HG03280 (cell line): ENCODE measurements around the gene HPX.

ENCODE experiments used
- ATAC-seq: cut with Tn5 transposase; IDR thresholded peaks from one replicate; pipeline ENCODE4 v1.9.1; 2021; ENCODE audit warnings: mild to moderate bottlenecking, moderate library complexity; ENCODE audit not compliant: unreplicated experiment

HPX gene

GRCh38 chr11:6418557-6419008, 22.2 kb downstream of the HPX start:
- no peak for ATAC-seq

GRCh38 chr11:6417907-6418556, 22.8 kb downstream of the HPX start:
- ATAC-seq, result no peak

GRCh38 chr11:6415797-6416196, 25.0 kb downstream of the HPX start:
- no peak for ATAC-seq

- no peak for ATAC-seq
Measured at GRCh38 chr11:6414874-6415328, 25.9 kb downstream of the HPX start.

DNA sequence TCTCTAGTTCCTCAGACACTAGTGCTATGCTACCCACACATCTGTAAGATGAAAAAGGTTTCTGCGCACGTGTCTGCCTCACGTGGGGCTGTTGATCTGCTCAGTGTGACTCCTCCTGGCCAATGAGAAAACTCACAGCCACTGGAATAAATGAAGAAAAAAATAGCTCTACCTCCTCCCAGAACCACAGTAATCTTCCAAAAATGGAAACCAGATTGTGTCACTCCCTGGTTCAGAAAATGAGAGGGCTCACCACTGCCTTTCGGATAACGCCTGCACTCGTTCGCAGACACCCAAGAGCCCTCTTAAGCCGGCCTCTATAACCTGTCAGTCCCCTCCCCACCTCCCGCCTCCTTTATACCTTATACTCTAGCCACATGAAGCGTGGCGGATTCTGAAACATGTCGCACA, 27.0 kb downstream of the HPX start:
- ATAC-seq, result no peak

DNA sequence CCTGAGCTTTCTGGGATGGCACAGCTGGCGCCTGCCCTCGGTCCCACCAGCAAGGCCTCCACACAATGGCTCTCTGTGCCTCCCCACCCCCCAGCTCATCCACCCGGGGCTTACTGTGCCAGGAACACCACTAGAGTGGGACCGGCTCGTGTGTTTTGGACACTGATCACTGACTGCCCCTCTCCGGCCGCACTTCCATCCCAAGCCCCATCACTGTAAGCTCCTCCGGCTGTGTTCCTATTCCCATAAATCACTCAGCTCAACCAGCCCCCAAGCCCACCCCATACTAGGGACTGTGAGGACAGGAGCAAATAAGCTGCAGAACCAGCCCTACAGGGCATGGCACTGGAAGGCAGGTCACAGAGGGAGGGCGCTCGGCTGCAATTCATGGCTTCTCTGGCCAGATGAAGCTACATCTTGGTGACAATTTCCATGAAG, 29.2 kb downstream of the HPX start:
- no peak for ATAC-seq

GRCh38 chr11:6410695-6411430, 29.9 kb downstream of the HPX start:
- ATAC-seq, result no peak

- ATAC-seq, result no peak
Measured at GRCh38 chr11:6406370-6406769, 34.4 kb downstream of the HPX start.

- no peak for ATAC-seq
Measured at GRCh38 chr11:6405846-6406245, 34.9 kb downstream of the HPX start.

- ATAC-seq, result no peak
Measured at GRCh38 chr11:6405052-6405667, 35.6 kb downstream of the HPX start.

GRCh38 chr11:6404342-6405051, 36.3 kb downstream of the HPX start:
- no peak for ATAC-seq

DNA sequence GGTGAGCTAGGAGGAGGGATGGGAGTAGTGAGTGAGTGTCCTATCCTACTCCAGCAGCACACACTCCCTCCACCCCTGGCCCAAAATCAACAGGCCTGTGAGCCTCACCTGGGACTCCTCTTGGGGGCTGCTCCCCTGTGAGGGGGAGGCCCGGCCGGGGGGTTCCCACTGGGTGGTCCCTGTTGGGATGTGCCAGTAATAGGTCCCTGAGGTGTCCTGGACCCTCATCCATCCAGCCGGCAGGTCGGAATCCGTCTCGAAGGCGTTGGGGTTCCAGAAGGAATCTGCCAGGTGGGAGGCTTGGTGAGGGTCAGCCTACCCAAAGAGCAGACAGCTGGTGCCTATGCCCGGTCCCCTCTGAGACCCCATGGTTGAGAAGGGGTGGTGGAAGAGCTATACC, 37.2 kb downstream of the HPX start:
- no peak for ATAC-seq

DNA sequence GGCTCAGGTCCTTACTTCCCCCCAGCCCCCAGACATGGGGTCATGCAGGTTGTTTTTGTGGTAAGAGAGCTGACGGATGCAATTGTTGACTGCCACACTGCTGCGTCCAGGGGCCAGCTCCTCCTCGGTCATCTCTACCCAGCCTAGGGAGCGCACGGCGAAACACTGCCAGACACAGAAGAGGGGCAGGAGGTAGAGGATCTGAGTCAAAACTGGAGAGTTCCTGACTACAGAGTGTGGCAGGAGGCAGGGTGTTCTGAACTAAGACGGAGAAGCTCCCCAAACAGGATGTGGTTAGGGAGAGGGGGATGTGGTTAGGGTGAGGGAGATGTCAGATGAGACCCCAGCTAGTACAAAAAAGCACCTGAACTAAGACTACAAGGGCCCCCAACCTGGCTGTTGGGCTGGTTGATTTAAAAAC, 38.2 kb downstream of the HPX start:
- peak; percentile 62 for ATAC-seq

- ATAC-seq, result peak; percentile 56
Measured at GRCh38 chr11:6402061-6402470, 38.7 kb downstream of the HPX start.

- no peak for ATAC-seq
Measured at GRCh38 chr11:6401464-6401863, 39.3 kb downstream of the HPX start.

- no peak for ATAC-seq
Measured at GRCh38 chr11:6400431-6401345, 40.1 kb downstream of the HPX start.

DNA sequence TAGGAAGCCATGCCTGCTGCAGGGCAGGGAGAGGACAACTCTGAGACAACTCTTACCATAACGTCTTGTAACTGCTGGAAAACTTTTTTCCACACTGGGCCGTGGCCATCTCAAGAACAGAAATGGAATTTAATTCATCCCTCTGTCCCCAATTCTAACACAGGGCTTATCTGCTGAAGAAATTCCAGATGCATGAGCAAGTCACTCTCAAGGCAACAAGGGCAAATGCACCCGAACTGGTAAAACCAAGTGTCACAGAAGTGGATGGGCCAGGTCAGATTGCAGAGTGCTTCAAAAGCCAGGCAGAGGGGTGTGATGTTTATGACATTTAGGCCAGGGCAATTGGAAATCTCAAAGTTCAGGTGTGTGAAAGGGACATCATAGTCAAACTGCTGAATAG, 43.2 kb downstream of the HPX start:
- no peak for ATAC-seq

- ATAC-seq, result no peak
Measured at GRCh38 chr11:6397156-6397555, 43.6 kb downstream of the HPX start.

DNA sequence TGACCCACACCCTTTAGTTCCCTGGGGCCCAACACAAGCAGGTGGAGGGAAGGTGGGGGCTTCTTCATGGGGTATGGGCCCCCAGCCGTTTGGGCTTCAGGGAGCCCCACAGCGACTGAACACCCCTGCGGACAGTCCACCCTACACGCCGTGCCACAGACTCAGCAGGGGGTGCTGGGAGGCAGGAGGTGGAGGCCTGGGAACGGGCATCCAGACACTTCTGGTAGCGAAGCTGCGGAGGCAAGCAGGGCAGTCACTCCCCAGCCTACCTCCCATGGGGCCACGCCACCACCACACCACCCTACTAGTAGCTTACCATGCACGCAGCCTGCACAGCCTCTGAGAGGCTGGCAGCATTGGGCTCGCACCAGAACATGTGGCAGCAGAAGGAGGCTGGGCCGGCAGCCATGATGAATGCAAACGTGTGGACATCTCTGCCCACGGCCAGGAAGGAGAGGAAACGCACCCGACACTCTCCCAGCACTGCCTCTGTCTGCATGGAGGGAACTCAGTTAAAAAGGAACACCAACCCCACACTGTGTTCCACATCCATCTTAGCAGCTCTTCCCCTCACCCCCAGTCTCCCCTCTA, 45.2 kb downstream of the HPX start:
- ATAC-seq, result no peak
